AG20443 (cell line): Measurements from ENCODE around the gene C1QTNF1.

Experiments
- DNase-seq: peaks from one replicate; pipeline ENCODE4 v3.0.0; 2012; ENCODE audit warnings: low spot score, mixed read lengths

Gene C1QTNF1

GRCh38 chr17:79095345-79096055 lies 71.5 kb downstream of the C1QTNF1 start:
- no peak for DNase-seq

DNA sequence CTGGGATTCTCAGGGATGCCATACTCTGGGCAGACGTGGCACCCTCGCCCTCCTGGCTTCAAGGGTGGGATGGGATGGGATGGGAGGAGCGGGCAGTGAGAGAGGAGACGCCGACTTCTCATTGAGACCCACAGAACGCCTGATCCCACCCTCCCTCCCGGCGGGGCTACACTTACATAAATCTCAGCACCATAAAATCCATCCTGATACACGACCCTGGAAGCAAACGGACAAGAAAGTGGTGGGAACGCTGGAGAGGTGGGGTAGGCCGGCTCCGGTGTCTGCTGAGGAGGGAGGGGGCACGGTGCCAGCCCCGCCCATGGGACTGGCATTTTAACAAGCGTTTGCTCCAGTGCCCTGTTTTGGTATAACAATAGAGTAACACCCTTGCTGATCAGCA lies 72.5 kb downstream of the C1QTNF1 start:
- DNase-seq, result no peak

GRCh38 chr17:79097226-79098055 lies 73.5 kb downstream of the C1QTNF1 start:
- DNase-seq, result no peak

- no peak for DNase-seq
Measured at GRCh38 chr17:79098282-79098867, 74.4 kb downstream of the C1QTNF1 start.
